ENCODE data around the gene C2CD4C.
"Not testable (repeated sequence)": the region's sequence is repeated elsewhere in the genome, so short reads cannot be mapped to it uniquely, and the experiment has no call there.

C2CD4C gene

GRCh38 chr19:362154-362553 is 46.8 kb downstream of the C2CD4C start:
- no peak for DNase-seq

- DNase-seq: no peak
Measured at GRCh38 chr19:359653-359925, 49.4 kb downstream of the C2CD4C start.

GRCh38 chr19:355536-355935 is 53.4 kb downstream of the C2CD4C start:
- DNase-seq: not testable (repeated sequence)
